LNCaP clone FGC (cell line): Measurements from ENCODE around the gene SMIM23.

ENCODE experiments used
- DNase-seq: peaks from one replicate; pipeline ENCODE4 v3.0.0-alpha.2; 2011; ENCODE audit warnings: low read depth
- H3K4me3 ChIP-seq: 2 replicates; pipeline ENCODE4 v1.5.1; 2011; ENCODE audit warnings: mild to moderate bottlenecking, low read depth, low read length, control low read depth
- CTCF ChIP-seq: IDR thresholded peaks from 2 replicates; pipeline ENCODE4 v1.5.1; 2012; ENCODE audit warnings: mild to moderate bottlenecking; ENCODE audit not compliant: control insufficient read depth, insufficient read depth; ENCODE audit errors: extremely low read depth

SMIM23 gene

GRCh38 chr5:171785517-171785916 is at the start of gene SMIM23:
TSS of gene SMIM23 (plus strand) at chr5:171785817. CDS start at chr5:171785872, 55 bp downstream.
- H3K4me3 ChIP-seq, result no peak within 1 kb of the TSS
- TF ChIP-seq CTCF, result no peak
- no peak for DNase-seq

GRCh38 chr5:171736976-171737891 is 48.4 kb upstream of the SMIM23 start:
- DNase-seq, result no peak
- TF ChIP-seq CTCF, result no peak
- no peak overlapping the region for H3K4me3 ChIP-seq

GRCh38 chr5:171738501-171738900 is 47.1 kb upstream of the SMIM23 start:
- DNase-seq, result no peak
- no peak overlapping the region for H3K4me3 ChIP-seq
- no peak for TF ChIP-seq CTCF

- no peak for DNase-seq
- H3K4me3 ChIP-seq, result no peak overlapping the region
- no peak for TF ChIP-seq CTCF
Observed at GRCh38 chr5:171739271-171739670, 46.3 kb upstream of the SMIM23 start.

GRCh38 chr5:171743436-171744076 is 42.1 kb upstream of the SMIM23 start:
- H3K4me3 ChIP-seq, result no peak overlapping the region
- TF ChIP-seq CTCF, result no peak
- no peak for DNase-seq

- TF ChIP-seq CTCF, result no peak
- H3K4me3 ChIP-seq, result no peak overlapping the region
- DNase-seq, result no peak
Observed at GRCh38 chr5:171744264-171744663, 41.4 kb upstream of the SMIM23 start.
